ENCODE measurements around the gene PDZRN3.

The PDZRN3 gene

GRCh38 chr3:73510334-73510733 is 114.4 kb downstream of the PDZRN3 start:
- no peak for TF ChIP-seq CTCF (IDR thresholded peaks at IDR 0.05; ENCODE audit: insufficient read depth, low read depth, low read length, missing control alignments)
- DNase-seq (ENCODE audit: low read depth), result no peak
- H3K4me3 ChIP-seq (ENCODE audit: low read depth, low read length), result no peak overlapping the region

GRCh38 chr3:73509816-73510215 is 114.9 kb downstream of the PDZRN3 start:
- no peak for TF ChIP-seq CTCF (IDR thresholded peaks at IDR 0.05; ENCODE audit: insufficient read depth, low read depth, low read length, missing control alignments)
- no peak overlapping the region for H3K4me3 ChIP-seq (ENCODE audit: low read depth, low read length)
- no peak for DNase-seq (ENCODE audit: low read depth)

GRCh38 chr3:73509066-73509465 is 115.7 kb downstream of the PDZRN3 start:
- H3K4me3 ChIP-seq (ENCODE audit: low read depth, low read length), result no peak overlapping the region
- no peak for DNase-seq (ENCODE audit: low read depth)
- no peak for TF ChIP-seq CTCF (IDR thresholded peaks at IDR 0.05; ENCODE audit: insufficient read depth, low read depth, low read length, missing control alignments)

GRCh38 chr3:73508330-73508954 is 116.3 kb downstream of the PDZRN3 start:
- peak; percentile 76 for TF ChIP-seq CTCF (IDR thresholded peaks at IDR 0.05; ENCODE audit: insufficient read depth, low read depth, low read length, missing control alignments)
- DNase-seq (ENCODE audit: low read depth), result peak; percentile 70
- H3K4me3 ChIP-seq (ENCODE audit: low read depth, low read length), result no peak overlapping the region

- TF ChIP-seq CTCF (IDR thresholded peaks at IDR 0.05; ENCODE audit: insufficient read depth, low read depth, low read length, missing control alignments), result no peak
- H3K4me3 ChIP-seq (ENCODE audit: low read depth, low read length), result no peak overlapping the region
- no peak for DNase-seq (ENCODE audit: low read depth)
Observed at GRCh38 chr3:73504852-73505251, 119.9 kb downstream of the PDZRN3 start.

GRCh38 chr3:73504239-73504638 is 120.5 kb downstream of the PDZRN3 start:
- no peak for DNase-seq (ENCODE audit: low read depth)
- TF ChIP-seq CTCF (IDR thresholded peaks at IDR 0.05; ENCODE audit: insufficient read depth, low read depth, low read length, missing control alignments), result no peak

GRCh38 chr3:73503781-73504180 is 121.0 kb downstream of the PDZRN3 start:
- peak; percentile 64 for DNase-seq (ENCODE audit: low read depth)
- no peak for TF ChIP-seq CTCF (IDR thresholded peaks at IDR 0.05; ENCODE audit: insufficient read depth, low read depth, low read length, missing control alignments)
- H3K4me3 ChIP-seq (ENCODE audit: low read depth, low read length), result no peak overlapping the region

More at GRCh38 chr3:73504239-73504638, 120.5 kb downstream of the PDZRN3 start:
- no peak overlapping the region for H3K4me3 ChIP-seq (ENCODE audit: low read depth, low read length)

All from GM12865 (cell line).